SK-N-SH treated with all-trans-retinoic acid at 6 μM for 48 hours (cell line): ENCODE measurements around the gene MRPS16.

Source experiments
- BACH2 ChIP-seq: fragments of 250-450 bp; sonication (Bioruptor Pico); IDR thresholded peaks from 2 replicates; pipeline ENCODE4 v1.9.0; 2021; ENCODE audit warnings: mild to moderate bottlenecking, borderline replicate concordance
- ESRRG ChIP-seq: fragments of 250-450 bp; sonication (Bioruptor Pico); IDR thresholded peaks from 2 replicates; pipeline ENCODE4 v1.6.1; 2021; ENCODE audit warnings: mild to moderate bottlenecking
- POU6F1 ChIP-seq: fragments of 250-450 bp; sonication (Bioruptor Pico); IDR thresholded peaks from 2 replicates; pipeline ENCODE4 v1.8.0; 2021; ENCODE audit warnings: low read depth, mild to moderate bottlenecking, moderate library complexity, borderline replicate concordance
- SNAI2 ChIP-seq: fragments of 250-450 bp; sonication (Bioruptor Pico); IDR thresholded peaks from 2 replicates; pipeline ENCODE4 v1.5.0; 2020; ENCODE audit warnings: mild to moderate bottlenecking, moderate library complexity
- TCF4 ChIP-seq: fragments of 250-450 bp; sonication (Bioruptor Pico); IDR thresholded peaks from 2 replicates; pipeline ENCODE4 v1.8.0; 2021; ENCODE audit warnings: mild to moderate bottlenecking, moderate library complexity, borderline replicate concordance
- ZC3H10 ChIP-seq: fragments of 250-450 bp; sonication (Bioruptor Pico); IDR thresholded peaks from 2 replicates; pipeline ENCODE4 v1.5.1; 2021; ENCODE audit warnings: mild to moderate bottlenecking, moderate library complexity
- TF ChIP-seq, protein P1 (sequence below): fragments of 250-450 bp; sonication (Bioruptor Pico); IDR thresholded peaks from 2 replicates; pipeline ENCODE4 v1.8.0; 2020; ENCODE audit warnings: mild to moderate bottlenecking, moderate library complexity, borderline replicate concordance

GRCh38 chr10:73233883-73234282, 18.6 kb downstream of the MRPS16 start:
- TF ChIP-seq SNAI2 (no peak), POU6F1 (CRISPR knock-in tag) (no peak), ESRRG (no peak), BACH2 (CRISPR knock-in tag) (no peak), TCF4 (no peak), ZC3H10 (no peak)
- TF ChIP-seq, protein P1, sequence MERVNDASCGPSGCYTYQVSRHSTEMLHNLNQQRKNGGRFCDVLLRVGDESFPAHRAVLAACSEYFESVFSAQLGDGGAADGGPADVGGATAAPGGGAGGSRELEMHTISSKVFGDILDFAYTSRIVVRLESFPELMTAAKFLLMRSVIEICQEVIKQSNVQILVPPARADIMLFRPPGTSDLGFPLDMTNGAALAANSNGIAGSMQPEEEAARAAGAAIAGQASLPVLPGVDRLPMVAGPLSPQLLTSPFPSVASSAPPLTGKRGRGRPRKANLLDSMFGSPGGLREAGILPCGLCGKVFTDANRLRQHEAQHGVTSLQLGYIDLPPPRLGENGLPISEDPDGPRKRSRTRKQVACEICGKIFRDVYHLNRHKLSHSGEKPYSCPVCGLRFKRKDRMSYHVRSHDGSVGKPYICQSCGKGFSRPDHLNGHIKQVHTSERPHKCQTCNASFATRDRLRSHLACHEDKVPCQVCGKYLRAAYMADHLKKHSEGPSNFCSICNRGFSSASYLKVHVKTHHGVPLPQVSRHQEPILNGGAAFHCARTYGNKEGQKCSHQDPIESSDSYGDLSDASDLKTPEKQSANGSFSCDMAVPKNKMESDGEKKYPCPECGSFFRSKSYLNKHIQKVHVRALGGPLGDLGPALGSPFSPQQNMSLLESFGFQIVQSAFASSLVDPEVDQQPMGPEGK (CRISPR knock-in tag): no peak
